H1 (cell line): ENCODE measurements around the gene SRPRB. TPM values are rescaled to one million over a fixed set of nuclear protein-coding genes. Genes with fewer than 3 reads are reported as not detected.

Experiments
- CTCF ChIA-PET: fragments of 300-600 bp; sonication (Branson Sonifier 250); formaldehyde crosslinking; loops from one replicate; lab custom pipeline; 2021; ENCODE audit not compliant: partially characterized antibody; lab: Charles Lee
- POLR2A ChIA-PET: fragments of 300-600 bp; sonication (Branson Sonifier 250); formaldehyde crosslinking; loops from one replicate; lab custom pipeline; 2021; ENCODE audit warnings: inconsistent platforms; ENCODE audit not compliant: partially characterized antibody; lab: Charles Lee
- DNase-seq, 2 experiments: peaks; one replicate each; pipeline versions ENCODE4 v3.0.0 to v3.0.0-alpha.2; 2010 to 2022; ENCODE audit warnings: low spot score in 2 of 2, low read depth in 1 of 2, mixed read lengths in 1 of 2
- FAIRE-seq: peaks from 2 replicates; lab custom pipeline; 2011; peaks lifted over from hg19 to GRCh38; lab: Jason Lieb, UNC
- H2AFZ ChIP-seq: 2 replicates; pipeline ENCODE4 v1.8.1; 2012; ENCODE audit warnings: low read length, inconsistent platforms
- H2AK5ac ChIP-seq: 2 replicates; pipeline ENCODE4 v1.6.1; 2013; ENCODE audit warnings: low read depth, low read length
- H2BK120ac ChIP-seq: replicated peaks from 2 replicates; pipeline ENCODE3; 2013; ENCODE audit warnings: low read depth, low read length, inconsistent platforms
- H2BK12ac ChIP-seq: 2 replicates; pipeline ENCODE4 v1.6.1; 2013; ENCODE audit warnings: low read depth, low read length
- H2BK15ac ChIP-seq: 2 replicates; pipeline ENCODE4 v1.6.1; 2013; ENCODE audit warnings: low read length
- H2BK20ac ChIP-seq: 2 replicates; pipeline ENCODE4 v1.6.1; 2013; ENCODE audit warnings: low read length
- H2BK5ac ChIP-seq: 2 replicates; pipeline ENCODE4 v1.6.1; 2013; ENCODE audit warnings: low read depth, low read length
- H3K14ac ChIP-seq: 2 replicates; pipeline ENCODE4 v1.6.1; 2013; ENCODE audit warnings: inconsistent platforms; ENCODE audit not compliant: insufficient read length
- H3K18ac ChIP-seq: 2 replicates; pipeline ENCODE4 v1.6.1; 2013; ENCODE audit warnings: low read length; ENCODE audit errors: extremely low read depth
- H3K23ac ChIP-seq: 2 replicates; pipeline ENCODE4 v1.6.1; 2013; ENCODE audit warnings: inconsistent platforms; ENCODE audit not compliant: insufficient read length
- H3K23me2 ChIP-seq: 2 replicates; pipeline ENCODE4 v1.6.1; 2013; ENCODE audit warnings: low read depth, low read length
- H3K27ac ChIP-seq: 2 replicates; pipeline ENCODE4 v1.6.1; 2011; ENCODE audit warnings: low read depth, low read length, inconsistent platforms
- H3K27me3 ChIP-seq, 4 experiments: replicated peaks in 1 of 4; 1 replicate in 1 of 4; 2 replicates in 3 of 4; pipeline versions ENCODE4 v1.6.1 to v1.8.1; 2011 to 2013; ENCODE audit warnings: low read length in 3 of 4, mild to moderate bottlenecking in 3 of 4, inconsistent platforms in 2 of 4, mixed read lengths in 2 of 4, moderate library complexity in 1 of 4; ENCODE audit not compliant: control insufficient read depth in 3 of 4, insufficient read depth in 3 of 4; ENCODE audit errors: extremely low read depth in 1 of 4
- H3K36me3 ChIP-seq, 4 experiments: 2 replicates each; pipeline versions ENCODE4 v1.6.1 to v1.8.1; 2011 to 2013; ENCODE audit warnings: mild to moderate bottlenecking in 4 of 4, low read length in 3 of 4, moderate library complexity in 2 of 4, control low read depth in 1 of 4, inconsistent platforms in 1 of 4; ENCODE audit not compliant: insufficient read depth in 4 of 4, control insufficient read depth in 2 of 4
- H3K4ac ChIP-seq: replicated peaks from 2 replicates; pipeline ENCODE3; 2013; ENCODE audit warnings: low read length, low read depth, mixed read lengths, inconsistent platforms; ENCODE audit not compliant: insufficient read length
- H3K4me1 ChIP-seq, 4 experiments: replicated peaks in 1 of 4; 1 replicate in 1 of 4; 2 replicates in 3 of 4; pipeline versions ENCODE4 v1.6.1 to v1.8.1; 2011 to 2013; ENCODE audit warnings: low read length in 3 of 4, inconsistent platforms in 2 of 4, mixed read lengths in 1 of 4; ENCODE audit not compliant: insufficient read depth in 4 of 4, control insufficient read depth in 3 of 4
- H3K4me2 ChIP-seq, 2 experiments: 2 replicates each; pipeline versions ENCODE4 v1.6.1 to v1.8.1; 2011 to 2013; ENCODE audit warnings: low read depth in 2 of 2, low read length in 2 of 2, control low read depth in 1 of 2, inconsistent platforms in 1 of 2, mild to moderate bottlenecking in 1 of 2; ENCODE audit not compliant: insufficient read depth in 1 of 2
- H3K4me3 ChIP-seq, 4 experiments: fragments of 200-600, 300-600 bp in 1 of 4; sonication (generic), shearing (Covaris generic), sonication (Bioruptor Twin) in 1 of 4; 2 replicates each; pipeline versions ENCODE4 v1.5.1 to v1.8.1; 2011 to 2016; ENCODE audit warnings: low read length in 4 of 4, low read depth in 3 of 4, control low read depth in 2 of 4, inconsistent platforms in 2 of 4, mild to moderate bottlenecking in 2 of 4, mixed read lengths in 1 of 4, moderate library complexity in 1 of 4; ENCODE audit not compliant: insufficient read depth in 2 of 4; ENCODE audit errors: extremely low read depth in 1 of 4
- H3K56ac ChIP-seq: replicated peaks from 2 replicates; pipeline ENCODE3; 2013; ENCODE audit warnings: low read depth, mild to moderate bottlenecking, mixed read lengths, low read length, inconsistent platforms; ENCODE audit not compliant: insufficient read length
- H3K79me1 ChIP-seq: 2 replicates; pipeline ENCODE4 v1.6.1; 2013; ENCODE audit warnings: low read depth, low read length, control low read depth
- H3K79me2 ChIP-seq, 2 experiments: 2 replicates each; pipeline versions ENCODE4 v1.6.1 to v1.8.1; 2012 to 2013; ENCODE audit warnings: low read length in 2 of 2, mild to moderate bottlenecking in 2 of 2, inconsistent platforms in 1 of 2; ENCODE audit not compliant: insufficient read depth in 2 of 2, control insufficient read depth in 1 of 2
- H3K9ac ChIP-seq, 4 experiments: replicated peaks in 1 of 4; 1 replicate in 1 of 4; 2 replicates in 3 of 4; pipeline versions ENCODE4 v1.6.1 to v1.8.1; 2011 to 2013; ENCODE audit warnings: low read depth in 3 of 4, low read length in 3 of 4, control low read depth in 2 of 4, mild to moderate bottlenecking in 2 of 4, moderate library complexity in 2 of 4, inconsistent platforms in 1 of 4; ENCODE audit errors: extremely low read depth in 1 of 4
- H3K9me3 ChIP-seq, 2 experiments: 2 replicates each; pipeline versions ENCODE4 v1.6.1 to v1.8.1; 2012 to 2013; ENCODE audit warnings: mild to moderate bottlenecking in 2 of 2, moderate library complexity in 2 of 2, control low read depth in 1 of 2, inconsistent platforms in 1 of 2, low read depth in 1 of 2, low read length in 1 of 2, mixed read lengths in 1 of 2; ENCODE audit not compliant: insufficient read depth in 2 of 2
- H4K20me1 ChIP-seq, 2 experiments: replicated peaks in 1 of 2; 2 replicates each; pipeline versions ENCODE3 to v1.8.1; 2011 to 2013; ENCODE audit warnings: inconsistent platforms in 2 of 2, low read length in 2 of 2, mild to moderate bottlenecking in 1 of 2; ENCODE audit not compliant: insufficient read depth in 2 of 2, control insufficient read depth in 1 of 2
- H4K5ac ChIP-seq: 2 replicates; pipeline ENCODE4 v1.6.1; 2013; ENCODE audit warnings: low read length, low read depth, mixed read lengths, inconsistent platforms; ENCODE audit not compliant: insufficient read length
- H4K8ac ChIP-seq: 2 replicates; pipeline ENCODE4 v1.8.0; 2013; ENCODE audit warnings: mild to moderate bottlenecking, moderate library complexity, low read length, inconsistent platforms; ENCODE audit not compliant: insufficient read depth; ENCODE audit errors: extremely low read depth
- H4K91ac ChIP-seq: replicated peaks from 2 replicates; pipeline ENCODE3; 2013; ENCODE audit warnings: low read length, mixed read lengths, inconsistent platforms; ENCODE audit not compliant: insufficient read length
- ASH2L ChIP-seq: fragments of 200-600, 300-600 bp; sonication (generic); IDR thresholded peaks from one replicate; pipeline ENCODE4 v1.7.1; 2017; ENCODE audit warnings: low read length
- KDM1A ChIP-seq: fragments of 200-600, 300-600 bp; sonication (generic); IDR thresholded peaks from 2 replicates; pipeline ENCODE4 v1.7.1; 2016; ENCODE audit warnings: mild to moderate bottlenecking, low read length, borderline replicate concordance
- MAFK ChIP-seq: IDR thresholded peaks from 2 replicates; pipeline ENCODE4 v1.6.1; 2012; ENCODE audit warnings: low read depth, mild to moderate bottlenecking, improper control_type of control experiment, low read length
- PHF8 ChIP-seq: fragments of 200-600 bp; sonication (generic); conservative IDR thresholded peaks from 2 replicates; pipeline ENCODE4 v1.7.1; 2012; ENCODE audit warnings: low read depth, mild to moderate bottlenecking, inconsistent platforms, low read length, moderate library complexity
- RAD21 ChIP-seq, 2 experiments: IDR thresholded peaks in 1 of 2; conservative IDR thresholded peaks in 1 of 2; 2 replicates each; pipeline ENCODE4 v1.6.1; 2011; ENCODE audit warnings: low read depth in 2 of 2, low read length in 2 of 2, improper control_type of control experiment in 1 of 2, inconsistent platforms in 1 of 2, mild to moderate bottlenecking in 1 of 2, moderate library complexity in 1 of 2
- RBBP5 ChIP-seq: IDR thresholded peaks from 2 replicates; pipeline ENCODE4 v1.7.1; 2012; ENCODE audit warnings: low read depth, mild to moderate bottlenecking, inconsistent platforms, low read length, moderate library complexity, borderline replicate concordance
- RFX5 ChIP-seq: IDR thresholded peaks from 2 replicates; pipeline ENCODE4 v1.6.1; 2011; ENCODE audit warnings: low read depth, low read length, improper control_type of control experiment, borderline replicate concordance
- SP1 ChIP-seq: IDR thresholded peaks from 2 replicates; pipeline ENCODE4 v1.6.1; 2011; ENCODE audit warnings: low read depth, low read length
- WGBS, 2 experiments: shearing (Covaris generic) in 1 of 2; methylation state at CpG; one replicate each; pipeline versions ENCODE4 v1.1.6 to v1.1.7; 2013 to 2015; ENCODE audit warnings: low lambda C conversion rate in 2 of 2, mixed read lengths in 2 of 2, inconsistent platforms in 1 of 2, low coverage in 1 of 2, missing lambda C conversion rate in 1 of 2; ENCODE audit not compliant: insufficient replicate concordance in 2 of 2, insufficient coverage in 1 of 2, insufficient read length in 1 of 2; ENCODE audit errors: extremely low coverage in 1 of 2, missing lambda C conversion rate in 1 of 2; 5-methylcytosine and 5-hydroxymethylcytosine counted together
- polyA plus RNA-seq, 7 experiments: library from polyadenylated mRNA; depleted of rRNA in 3 of 7; stranded (reverse) in 5 of 7; unstranded in 2 of 7; fragments of >200 nt in 5 of 7; fragments of 200-250 nt in 2 of 7; gene quantifications; 1 replicate in 5 of 7; 2 replicates in 1 of 7; 4 replicates in 1 of 7; pipeline versions ENCODE4 v1.2.1 to v1.2.3, GENCODE V29; 2011 to 2013; ENCODE audit warnings: missing spikeins in 2 of 7, mixed read lengths in 2 of 7
- total RNA-seq: library from RNA; stranded (reverse); fragmentation: NEBNext Ultra II Directional; extraction: Animal tissue kit (Norgen Biotek cat#: 25700); gene quantifications from 2 replicates; pipeline ENCODE4 v1.2.1, GENCODE V29; 2021
- TF ChIP-seq, protein P1 (sequence below): IDR thresholded peaks from 2 replicates; pipeline ENCODE4 v1.6.1; 2012; ENCODE audit warnings: inconsistent platforms
- TF ChIP-seq, protein P2 (sequence below): IDR thresholded peaks from 2 replicates; pipeline ENCODE4 v1.6.1; 2011; ENCODE audit warnings: low read depth, mild to moderate bottlenecking, low read length; ENCODE audit not compliant: insufficient read depth
- TF ChIP-seq, protein P3 (sequence below): IDR thresholded peaks from 2 replicates; pipeline ENCODE4 v1.6.1; 2012; ENCODE audit warnings: inconsistent platforms

Gene SRPRB
- total and polyA plus RNA-seq, 2 of the 8 experiments (the other 6 are each of a cell fraction or from before 2014, with no cell fraction given), result 15.9 to 49.8 TPM

DNA sequence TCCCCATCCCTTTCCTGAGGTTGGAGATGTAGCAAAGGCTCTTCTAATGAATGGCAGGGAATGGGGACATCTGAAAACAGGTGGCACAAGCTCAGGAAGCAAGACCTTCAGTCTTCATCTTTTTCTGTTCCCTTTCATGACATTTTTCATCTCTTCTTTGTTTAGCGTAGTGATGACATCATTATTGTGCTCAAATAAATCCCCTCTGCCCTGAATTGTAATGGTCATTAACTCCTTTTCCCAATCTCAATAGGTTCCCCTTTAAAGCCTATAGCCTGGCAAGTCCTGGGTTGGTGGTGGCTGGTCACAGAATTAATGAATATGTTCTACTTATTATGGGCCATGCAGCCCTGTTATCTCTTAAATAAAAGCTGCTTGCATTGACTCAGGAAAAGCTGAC lies 38.0 kb upstream of the SRPRB start:
- Histone ChIP-seq H2BK120ac (no peak overlapping the region), H3K14ac (no peak overlapping the region), H4K5ac (no peak overlapping the region), H3K4me3 (no peak overlapping the region), H3K18ac (no peak overlapping the region), H2AFZ (no peak overlapping the region), H3K79me1 (no peaks in the 10 kb centered on the region), H3K36me3 (no peaks in the 10 kb centered on the region), H3K4me2 (no peak overlapping the region), H3K23ac (no peak overlapping the region), H4K91ac (no peak overlapping the region), H3K4ac (no peak overlapping the region), H3K4me1 (no peaks in the 10 kb centered on the region), H2BK12ac (no peak overlapping the region), H3K9me3 (no peaks in the 10 kb centered on the region), H4K8ac (no peak overlapping the region), H3K23me2 (no peaks in the 10 kb centered on the region), H2AK5ac (no peak overlapping the region), H3K79me2 (no peaks in the 10 kb centered on the region), H3K9ac (no peak overlapping the region), H2BK5ac (no peak overlapping the region), H3K27ac (no peak overlapping the region), H2BK20ac (no peak overlapping the region), H4K20me1 (no peaks in the 10 kb centered on the region), H2BK15ac (no peak overlapping the region), H3K56ac (no peak overlapping the region), H3K27me3 (no peaks in the 10 kb centered on the region)
- WGBS, 2 experiments, result 100% methylated on average over 1 of the region's 1 CpG; no CpG with 5 or more reads in 1 of the 2 experiments
- DNase-seq (no peak), FAIRE-seq (no peak)
- ChIA-PET CTCF (no interaction called here), POLR2A (no interaction called here)
- no peak for TF ChIP-seq RBBP5
- TF ChIP-seq RAD21 (IDR thresholded peaks at IDR 0.05 in 1 of 2, conservative IDR thresholded peaks at IDR 0.05 in 1 of 2; ENCODE audit: low read depth in 2 of 2, low read length in 2 of 2), result no peak
- TF ChIP-seq, protein P1, sequence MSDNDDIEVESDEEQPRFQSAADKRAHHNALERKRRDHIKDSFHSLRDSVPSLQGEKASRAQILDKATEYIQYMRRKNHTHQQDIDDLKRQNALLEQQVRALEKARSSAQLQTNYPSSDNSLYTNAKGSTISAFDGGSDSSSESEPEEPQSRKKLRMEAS, result no peak
- no peak for TF ChIP-seq KDM1A
- TF ChIP-seq ASH2L, result no peak
- TF ChIP-seq SP1, result no peak
- TF ChIP-seq, protein P2, sequence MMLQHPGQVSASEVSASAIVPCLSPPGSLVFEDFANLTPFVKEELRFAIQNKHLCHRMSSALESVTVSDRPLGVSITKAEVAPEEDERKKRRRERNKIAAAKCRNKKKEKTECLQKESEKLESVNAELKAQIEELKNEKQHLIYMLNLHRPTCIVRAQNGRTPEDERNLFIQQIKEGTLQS, result no peak
- no peak for TF ChIP-seq MAFK
- TF ChIP-seq, protein P3, sequence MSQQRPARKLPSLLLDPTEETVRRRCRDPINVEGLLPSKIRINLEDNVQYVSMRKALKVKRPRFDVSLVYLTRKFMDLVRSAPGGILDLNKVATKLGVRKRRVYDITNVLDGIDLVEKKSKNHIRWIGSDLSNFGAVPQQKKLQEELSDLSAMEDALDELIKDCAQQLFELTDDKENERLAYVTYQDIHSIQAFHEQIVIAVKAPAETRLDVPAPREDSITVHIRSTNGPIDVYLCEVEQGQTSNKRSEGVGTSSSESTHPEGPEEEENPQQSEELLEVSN, result no peak
- no peak for TF ChIP-seq PHF8
- no peak for TF ChIP-seq RFX5
